HG02571 (cell line): ENCODE results near the gene OR51A7.
"Not testable (repeated sequence)": the region's sequence is repeated elsewhere in the genome, so short reads cannot be mapped to it uniquely, and the experiment has no call there.

Source experiments
- ATAC-seq: cut with Tn5 transposase; IDR thresholded peaks from one replicate; pipeline ENCODE4 v1.9.1; 2021; ENCODE audit warnings: mild to moderate bottlenecking, moderate library complexity; ENCODE audit not compliant: unreplicated experiment

The OR51A7 gene, protein sequence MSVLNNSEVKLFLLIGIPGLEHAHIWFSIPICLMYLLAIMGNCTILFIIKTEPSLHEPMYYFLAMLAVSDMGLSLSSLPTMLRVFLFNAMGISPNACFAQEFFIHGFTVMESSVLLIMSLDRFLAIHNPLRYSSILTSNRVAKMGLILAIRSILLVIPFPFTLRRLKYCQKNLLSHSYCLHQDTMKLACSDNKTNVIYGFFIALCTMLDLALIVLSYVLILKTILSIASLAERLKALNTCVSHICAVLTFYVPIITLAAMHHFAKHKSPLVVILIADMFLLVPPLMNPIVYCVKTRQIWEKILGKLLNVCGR

DNA sequence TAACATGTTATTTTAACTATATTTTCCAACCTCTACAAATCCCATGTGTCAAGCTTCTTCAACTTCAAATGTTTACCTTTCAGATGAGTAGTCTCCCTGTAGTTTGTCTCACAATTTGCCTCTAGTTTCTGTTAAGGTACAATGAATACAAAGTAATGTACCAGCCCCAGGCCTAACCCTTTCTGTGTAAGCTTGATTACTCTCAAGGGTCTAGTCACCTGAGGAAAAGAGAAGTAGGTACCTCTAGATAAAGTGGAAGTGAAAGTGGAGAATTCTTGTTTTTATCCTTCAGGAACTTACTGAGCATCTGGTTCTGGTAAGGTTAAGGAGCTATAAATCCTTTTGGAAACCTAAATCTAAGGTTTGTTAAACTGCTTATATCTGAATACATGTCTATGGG is at the start of gene OR51A7:
Gene OR51A7, plus strand, starts transcription at position 300 of the 400 bp plus-strand sequence. CDS start 3,587 bp downstream, outside the sequence.
- ATAC-seq, result no peak

DNA sequence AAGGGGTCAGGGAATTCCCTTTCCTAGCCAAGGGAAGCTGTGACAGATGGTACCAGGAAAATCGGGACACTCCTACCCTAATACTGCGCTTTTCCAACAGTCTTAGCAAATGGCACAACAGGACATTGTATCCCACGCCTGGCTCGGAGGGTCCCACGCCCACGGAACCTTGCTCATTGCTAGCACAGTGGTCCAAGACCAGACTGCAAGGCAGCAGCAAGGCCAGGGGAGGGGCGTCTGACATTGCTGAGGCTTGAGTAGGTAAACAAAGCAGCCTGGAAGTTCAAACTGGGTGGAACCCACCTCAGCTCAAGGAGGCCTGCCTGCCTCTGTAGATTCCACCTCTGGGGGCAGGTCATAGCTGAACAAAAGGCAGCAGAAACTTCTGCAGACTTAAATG is 49.3 kb upstream of the OR51A7 start:
- not testable (repeated sequence) for ATAC-seq

DNA sequence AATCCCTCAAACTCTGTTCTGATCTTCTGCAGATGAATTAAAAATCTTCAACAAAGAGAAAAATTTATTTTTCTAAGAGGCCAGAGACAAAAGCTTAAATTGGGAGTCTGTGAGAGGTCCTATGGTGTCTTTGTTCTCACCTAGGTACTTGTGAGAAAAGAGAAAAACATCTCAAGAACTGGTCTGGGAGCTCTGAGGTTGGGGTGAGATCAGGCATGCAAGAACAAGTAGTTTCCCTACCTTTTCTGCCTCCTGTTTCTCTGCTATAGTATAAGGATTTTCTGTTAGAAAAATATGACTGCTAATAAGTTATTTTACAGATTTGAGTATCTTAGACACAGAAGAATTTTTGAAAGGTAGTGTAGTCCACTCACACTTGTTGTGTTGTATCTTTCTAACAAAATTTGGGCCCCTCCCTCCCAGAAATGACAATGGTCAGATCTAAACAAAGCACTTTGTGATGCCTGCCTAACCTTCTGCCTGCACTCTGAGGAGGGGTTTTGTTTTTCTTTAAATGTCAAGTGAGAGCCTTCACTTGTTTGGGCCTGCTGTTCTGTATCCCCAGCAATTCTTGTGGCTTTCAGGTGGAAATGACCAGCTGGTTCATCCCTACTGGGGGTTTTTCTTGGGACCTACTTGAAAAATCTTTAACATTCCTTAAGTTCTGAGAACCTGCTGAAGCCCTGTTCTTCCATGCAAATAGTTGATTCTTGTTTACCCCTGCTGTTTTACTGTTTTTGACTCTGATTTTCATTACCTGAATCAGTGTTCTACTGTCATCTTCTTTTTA is 40.9 kb upstream of the OR51A7 start:
- no peak for ATAC-seq

DNA sequence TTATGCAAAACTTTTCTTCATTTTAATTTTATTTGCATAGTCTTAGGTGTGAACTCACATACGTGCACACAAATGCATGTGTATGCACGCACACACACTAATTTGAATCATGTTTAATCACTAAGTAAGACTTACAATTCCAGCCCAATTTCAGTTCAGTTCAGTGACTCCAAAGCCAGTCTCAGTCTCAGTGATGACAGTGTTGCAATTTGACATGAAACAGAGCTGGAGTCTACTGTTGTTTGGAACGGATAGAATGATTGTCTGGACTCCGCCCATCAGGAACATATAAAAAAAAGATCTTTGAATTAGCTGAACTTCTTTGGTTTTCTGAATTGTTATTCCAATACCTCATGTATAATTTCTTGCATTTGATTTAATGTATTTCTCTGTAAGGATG is 39.7 kb upstream of the OR51A7 start:
- no peak for ATAC-seq

DNA sequence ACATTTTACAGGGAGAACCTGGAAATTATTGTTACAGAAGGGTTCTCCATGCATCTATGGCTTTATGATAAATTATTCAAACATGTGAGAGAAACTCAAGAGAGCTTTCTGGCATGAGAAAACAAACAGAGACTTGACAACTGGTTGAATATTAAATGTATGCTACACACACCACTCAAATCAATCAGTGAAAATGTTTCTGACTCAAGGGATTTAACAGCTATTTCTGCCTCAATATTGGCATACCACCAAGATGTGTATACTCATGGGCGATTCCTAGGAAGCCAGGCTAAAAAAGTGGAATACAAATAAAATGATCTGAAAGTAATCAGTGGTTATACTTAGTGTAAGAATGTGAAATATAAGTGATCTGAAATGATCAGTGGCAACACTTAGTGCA is 37.7 kb upstream of the OR51A7 start:
- ATAC-seq, result no peak

DNA sequence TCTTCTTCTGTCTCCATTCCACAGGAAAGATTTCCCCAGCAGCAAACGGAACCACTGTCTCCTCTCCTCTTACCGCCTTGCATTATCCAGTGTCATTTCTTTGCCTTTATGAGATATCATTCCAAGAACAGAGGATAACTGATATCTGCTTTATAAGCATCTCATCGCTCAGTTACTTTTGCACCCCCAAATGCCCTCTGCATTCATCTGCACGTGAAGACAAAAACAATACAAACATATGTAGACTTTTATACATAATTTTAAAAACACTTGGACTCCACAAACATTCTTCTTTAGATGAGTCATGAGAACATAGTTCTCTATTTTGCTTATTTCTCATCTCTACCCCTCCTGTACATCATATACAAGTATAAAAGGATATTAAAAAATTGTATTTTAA is 22.4 kb upstream of the OR51A7 start:
- ATAC-seq, result no peak

DNA sequence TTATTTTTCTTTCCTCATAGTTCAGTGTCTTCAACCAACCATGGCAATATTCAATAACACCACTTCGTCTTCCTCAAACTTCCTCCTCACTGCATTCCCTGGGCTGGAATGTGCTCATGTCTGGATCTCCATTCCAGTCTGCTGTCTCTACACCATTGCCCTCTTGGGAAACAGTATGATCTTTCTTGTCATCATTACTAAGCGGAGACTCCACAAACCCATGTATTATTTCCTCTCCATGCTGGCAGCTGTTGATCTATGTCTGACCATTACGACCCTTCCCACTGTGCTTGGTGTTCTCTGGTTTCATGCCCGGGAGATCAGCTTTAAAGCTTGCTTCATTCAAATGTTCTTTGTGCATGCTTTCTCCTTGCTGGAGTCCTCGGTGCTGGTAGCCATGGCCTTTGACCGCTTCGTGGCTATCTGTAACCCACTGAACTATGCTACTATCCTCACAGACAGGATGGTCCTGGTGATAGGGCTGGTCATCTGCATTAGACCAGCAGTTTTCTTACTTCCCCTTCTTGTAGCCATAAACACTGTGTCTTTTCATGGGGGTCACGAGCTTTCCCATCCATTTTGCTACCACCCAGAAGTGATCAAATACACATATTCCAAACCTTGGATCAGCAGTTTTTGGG is 21.6 kb upstream of the OR51A7 start, which contains the start of gene OR51T1:
Gene OR51T1, plus strand, starts transcription at position 41 of the 641 bp plus-strand sequence. Its CDS starts 0 bp downstream, at position 41.
- ATAC-seq, result no peak

DNA sequence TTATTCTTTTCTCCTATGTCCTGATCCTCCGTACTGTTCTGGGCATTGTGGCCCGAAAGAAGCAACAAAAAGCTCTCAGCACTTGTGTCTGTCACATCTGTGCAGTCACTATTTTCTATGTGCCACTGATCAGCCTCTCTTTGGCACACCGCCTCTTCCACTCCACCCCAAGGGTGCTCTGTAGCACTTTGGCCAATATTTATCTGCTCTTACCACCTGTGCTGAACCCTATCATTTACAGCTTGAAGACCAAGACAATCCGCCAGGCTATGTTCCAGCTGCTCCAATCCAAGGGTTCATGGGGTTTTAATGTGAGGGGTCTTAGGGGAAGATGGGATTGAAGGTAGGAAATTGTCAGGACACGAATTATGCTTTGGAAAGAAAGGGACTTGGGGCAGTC is 21.0 kb upstream of the OR51A7 start:
- no peak for ATAC-seq

DNA sequence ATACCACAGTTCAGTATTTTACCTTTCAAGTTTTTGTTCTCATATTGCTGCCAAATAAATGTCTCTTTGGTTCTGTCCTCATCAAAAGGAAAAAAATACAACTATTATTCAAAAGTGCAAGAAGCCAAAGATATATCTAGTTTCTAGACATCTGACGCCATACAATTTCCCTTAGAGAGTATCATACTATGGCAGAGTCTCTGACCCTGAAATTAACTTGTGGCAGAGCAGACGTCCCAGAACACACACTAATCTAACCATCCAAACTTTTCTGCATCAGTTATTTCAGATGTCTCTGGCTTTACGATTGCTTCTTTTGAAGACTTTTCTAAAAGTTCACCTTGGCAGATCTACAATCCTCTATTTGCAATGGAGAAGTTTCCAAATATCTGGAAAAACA is 19.2 kb upstream of the OR51A7 start:
- ATAC-seq, result no peak

DNA sequence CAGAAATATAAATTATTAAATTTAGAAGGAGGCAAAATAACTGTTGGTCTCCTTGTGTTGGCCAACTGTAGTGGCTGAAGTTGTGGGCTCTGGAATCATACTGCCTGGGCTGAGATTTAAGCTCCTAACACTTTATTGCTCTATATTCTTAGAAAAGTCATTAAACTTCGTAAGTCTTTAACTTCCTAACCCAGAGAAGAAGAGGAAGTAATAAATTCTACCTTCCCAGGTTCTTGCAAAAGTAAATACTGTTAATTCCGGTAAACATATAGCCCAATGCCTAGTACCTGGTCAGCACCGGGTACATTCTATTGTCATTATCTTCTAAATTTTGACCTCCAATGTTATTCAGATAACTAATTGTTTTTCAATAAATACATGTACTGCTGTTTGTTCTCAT is 17.4 kb upstream of the OR51A7 start:
- ATAC-seq, result no peak

DNA sequence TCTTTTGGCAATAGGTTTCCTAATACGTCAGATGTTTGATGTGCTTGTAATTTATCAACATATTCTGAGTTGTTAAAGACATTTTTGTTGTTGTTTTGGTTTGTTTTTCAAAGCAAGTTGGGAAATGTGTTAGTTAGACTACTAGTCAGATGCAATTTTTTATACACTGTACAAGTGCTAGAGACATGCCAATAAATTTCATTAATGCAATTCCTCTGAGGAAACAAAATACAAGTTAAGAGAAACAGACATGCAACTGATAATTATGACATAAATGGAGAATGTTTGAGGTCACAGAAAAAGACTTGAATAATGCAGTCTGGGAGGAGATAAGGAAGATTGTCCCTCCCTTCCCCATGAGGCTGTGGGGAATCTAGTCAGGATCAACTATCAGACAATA is 16.0 kb upstream of the OR51A7 start:
- ATAC-seq, result no peak

DNA sequence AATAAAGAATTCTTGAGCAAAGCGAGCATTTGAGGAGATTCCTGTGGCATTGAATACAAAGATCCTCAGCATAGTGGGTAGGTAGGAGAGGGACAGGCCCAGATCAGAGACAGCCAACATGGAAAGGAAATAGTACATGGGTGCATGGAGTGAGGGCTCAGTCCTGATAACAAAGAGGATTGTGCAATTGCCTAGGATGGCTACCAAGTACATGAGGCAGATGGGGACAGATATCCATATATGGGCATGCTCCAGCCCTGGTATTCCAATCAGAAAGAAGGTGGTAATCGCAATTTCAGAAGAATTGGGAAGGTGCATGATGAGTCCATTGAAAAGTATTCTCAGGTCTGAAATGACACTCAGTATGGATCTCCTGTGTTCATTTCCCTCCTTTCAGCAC is 13.3 kb upstream of the OR51A7 start:
- no peak for ATAC-seq

DNA sequence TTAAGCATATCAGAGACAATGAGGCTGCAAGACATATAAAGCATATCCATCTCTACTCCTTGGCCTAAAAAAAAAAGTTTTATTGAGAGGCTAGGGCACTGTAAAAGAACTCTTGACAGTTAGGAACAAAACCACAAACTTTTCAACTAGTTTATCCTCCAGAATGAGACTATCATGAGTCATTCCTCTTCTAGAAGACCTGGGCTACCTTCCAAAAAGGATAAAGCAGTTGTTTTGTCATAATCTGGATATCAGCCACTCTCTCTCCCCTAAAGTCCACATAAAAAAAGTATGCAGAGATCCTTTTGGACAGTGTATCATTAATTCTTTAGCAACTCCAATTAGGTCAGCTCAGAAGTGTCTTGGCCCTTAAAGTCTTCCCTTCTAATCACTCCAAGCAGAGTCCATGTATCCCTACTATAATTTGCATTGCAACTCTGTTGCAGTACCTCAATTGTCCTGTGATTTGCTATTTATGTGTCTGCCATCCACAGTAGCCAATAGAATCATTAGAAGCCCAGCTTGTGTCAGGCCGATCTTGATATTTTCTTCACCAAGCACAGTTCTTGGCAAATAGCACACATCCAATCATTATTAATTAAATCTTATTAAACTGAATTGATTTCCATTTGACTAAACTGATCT is 11.5 kb upstream of the OR51A7 start:
- no peak for ATAC-seq

DNA sequence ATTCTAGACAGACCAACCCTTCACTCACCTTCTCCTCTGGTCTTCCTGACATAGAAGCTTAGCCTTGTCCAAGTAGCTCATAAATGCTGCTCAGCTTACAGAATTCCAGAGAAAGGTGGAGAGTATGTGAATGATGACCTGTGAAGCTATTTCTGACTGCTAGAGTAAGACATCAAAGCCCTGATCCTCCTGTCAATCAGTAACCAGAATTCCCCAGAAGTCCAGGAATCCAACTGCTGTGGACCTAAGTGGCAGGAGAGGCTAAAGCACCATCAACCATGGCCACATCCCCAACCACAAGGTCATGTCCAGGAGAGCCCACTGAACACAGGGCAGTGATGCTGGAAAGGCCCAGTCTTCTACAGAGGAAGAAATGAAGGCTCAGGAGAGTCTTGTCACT is 13.0 kb downstream of the OR51A7 start:
- no peak for ATAC-seq

DNA sequence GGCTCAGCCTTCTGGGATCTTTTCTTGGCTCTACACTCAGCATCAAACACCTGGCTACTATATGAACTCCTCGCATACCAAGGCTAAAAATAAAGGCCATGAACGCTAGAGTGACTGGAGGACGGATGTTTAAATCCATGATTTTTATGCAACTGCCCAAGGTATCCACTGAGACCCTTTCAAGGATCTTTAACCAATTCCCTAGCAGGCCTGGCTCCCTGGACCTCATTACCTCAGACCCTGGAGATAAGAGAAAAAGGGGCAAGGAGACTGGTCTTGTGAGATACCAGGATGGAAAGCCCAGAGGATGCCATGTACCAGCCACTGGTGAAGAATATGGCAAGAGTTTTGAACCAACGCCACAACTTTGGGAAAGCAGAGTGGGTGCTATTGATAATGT is 15.7 kb downstream of the OR51A7 start, which contains the start of gene OR51G2:
Gene OR51G2, minus strand, starts transcription at position 101 of the 400 bp plus-strand sequence. CDS start 3,687 bp downstream, outside the sequence.
- ATAC-seq, result no peak

DNA sequence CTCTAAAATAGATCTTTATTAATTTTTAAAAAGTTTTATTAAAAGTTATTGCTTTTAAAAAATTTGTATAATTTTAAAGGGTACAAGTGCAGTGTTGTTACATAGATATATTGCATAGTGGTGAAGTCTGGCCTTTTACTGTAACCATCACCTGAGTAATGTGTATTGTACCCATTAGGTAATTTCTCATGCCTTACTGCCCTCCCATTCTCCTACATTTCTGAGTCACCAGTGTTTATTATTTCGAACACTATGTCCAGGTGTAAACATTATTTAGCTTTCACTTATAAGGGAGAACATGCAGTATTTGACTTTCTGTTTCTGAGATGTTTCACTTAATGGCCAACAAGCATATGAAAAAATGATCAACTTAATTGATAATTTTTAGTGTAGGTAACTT is 18.2 kb downstream of the OR51A7 start:
- no peak for ATAC-seq

DNA sequence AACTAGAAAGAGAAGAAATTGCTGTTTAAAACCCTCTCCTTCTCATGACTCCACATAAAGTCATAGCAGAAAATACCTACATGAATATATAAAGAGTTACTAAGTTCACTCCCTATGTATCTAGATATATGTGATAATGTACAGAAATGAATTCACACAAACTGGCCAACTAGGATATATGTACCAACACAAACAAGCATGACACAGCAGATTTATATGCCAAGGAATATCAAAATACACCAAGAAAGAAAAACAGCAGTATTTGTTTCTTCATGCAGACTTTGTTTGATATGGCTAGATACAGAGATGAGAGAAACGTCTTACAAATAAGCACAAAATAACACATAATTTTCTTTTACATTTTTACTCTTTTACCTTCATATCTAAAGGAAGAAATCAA is 18.7 kb downstream of the OR51A7 start:
- ATAC-seq, result no peak

DNA sequence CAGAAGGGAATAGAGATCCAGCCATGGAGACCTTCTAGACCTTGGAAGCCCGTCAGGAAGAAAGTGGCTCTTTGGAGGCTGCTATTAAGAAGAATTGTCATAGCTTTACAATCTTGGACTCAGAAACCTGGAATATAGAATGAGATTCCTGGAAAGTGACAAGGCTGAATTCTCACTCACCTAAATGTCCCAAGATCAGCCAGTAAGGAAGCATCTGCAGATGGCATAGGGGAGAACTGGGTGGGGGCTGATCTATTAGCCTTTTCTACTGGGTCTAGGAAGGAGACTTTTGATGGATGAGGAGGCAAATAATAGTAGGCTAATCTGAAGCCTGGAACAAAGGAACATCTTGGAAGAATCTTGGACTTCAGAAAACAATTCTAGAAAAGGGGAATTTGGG is 20.7 kb downstream of the OR51A7 start, which contains the start of gene OR51G1:
Gene OR51G1, minus strand, starts transcription at position 101 of the 400 bp plus-strand sequence. Its CDS starts 0 bp downstream, at position 101.
- ATAC-seq, result no peak

DNA sequence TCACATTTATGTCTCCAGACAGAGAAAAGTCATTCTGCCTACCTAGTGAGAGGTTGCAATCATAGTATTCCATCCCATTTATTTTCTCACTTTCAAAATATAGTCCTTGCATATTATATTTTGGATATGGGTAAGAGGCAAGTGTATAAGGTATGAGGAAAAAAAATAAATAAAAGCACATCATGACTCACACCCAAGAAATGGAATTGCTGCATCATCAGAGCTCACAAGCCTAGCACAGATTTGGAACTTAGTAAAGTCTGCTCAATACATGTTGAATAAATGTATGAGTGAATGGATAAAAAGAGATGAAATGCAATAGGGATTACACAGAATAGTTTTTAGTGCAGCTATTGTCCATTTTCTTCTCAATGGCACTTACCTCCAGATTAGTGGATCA is 23.0 kb downstream of the OR51A7 start:
- ATAC-seq, result no peak

DNA sequence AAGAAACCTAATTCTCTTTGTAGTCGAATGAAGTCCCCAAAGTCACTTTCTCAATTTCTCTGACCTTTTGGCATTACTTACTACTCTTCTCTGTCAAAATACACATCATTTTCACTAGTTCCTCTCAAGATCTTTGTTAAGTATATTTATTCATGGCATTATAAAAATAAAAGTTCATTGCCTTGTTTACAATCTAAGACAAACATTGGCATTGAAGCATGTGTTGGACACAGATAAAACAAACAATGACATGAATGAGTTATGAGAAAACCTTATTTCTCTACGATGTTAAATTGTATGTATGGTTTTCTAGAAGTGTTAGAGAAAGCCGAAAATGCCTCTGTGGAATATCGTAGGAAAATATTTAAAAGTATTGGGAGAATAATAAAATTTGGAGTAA is 29.2 kb downstream of the OR51A7 start:
- no peak for ATAC-seq

DNA sequence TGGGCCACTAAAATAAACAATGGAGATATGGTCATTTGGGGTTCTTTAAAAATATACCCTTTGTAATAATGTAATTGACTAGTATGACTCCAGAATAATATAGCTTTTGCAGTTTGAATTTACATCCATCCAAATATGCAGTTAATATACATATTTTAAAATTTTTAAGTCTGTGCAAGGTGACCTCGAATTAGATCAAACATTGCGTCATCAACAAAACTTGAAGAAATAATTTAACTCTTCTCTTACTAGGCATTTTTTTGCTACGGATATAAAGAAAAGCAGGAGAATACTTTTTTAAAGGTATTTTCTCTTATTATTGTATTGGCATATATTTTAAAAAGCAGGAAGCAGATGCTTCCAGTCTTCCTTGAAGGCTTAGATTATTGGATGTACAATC is 33.2 kb downstream of the OR51A7 start:
- ATAC-seq, result no peak
